GM12864 (cell line): ENCODE data around the gene FXYD4.
A peak's percentile ranks its signal among the peaks of the same experiment; 100 is the strongest.
"Not testable (repeated sequence)": the region's sequence is repeated elsewhere in the genome, so short reads cannot be mapped to it uniquely, and the experiment has no call there.

ENCODE experiments used
- DNase-seq: peaks from one replicate; pipeline ENCODE4 v3.0.0-alpha.2; 2011; ENCODE audit warnings: low read depth
- H3K4me3 ChIP-seq: 2 replicates; pipeline ENCODE4 v1.5.1; 2011; ENCODE audit warnings: mild to moderate bottlenecking, low read depth, low read length, control low read depth
- CTCF ChIP-seq: IDR thresholded peaks from 2 replicates; pipeline ENCODE4 v1.5.1; 2011; ENCODE audit warnings: low read depth, mild to moderate bottlenecking, moderate library complexity, low read length, control low read depth, inconsistent platforms; ENCODE audit errors: missing control alignments

Gene FXYD4

GRCh38 chr10:43391496-43391895, 20.1 kb downstream of the FXYD4 start:
- H3K4me3 ChIP-seq, result no peak overlapping the region
- no peak for DNase-seq
- TF ChIP-seq CTCF, result no peak

GRCh38 chr10:43392748-43393147, 21.3 kb downstream of the FXYD4 start:
- DNase-seq, result no peak
- H3K4me3 ChIP-seq, result no peak overlapping the region
- no peak for TF ChIP-seq CTCF

- not testable (repeated sequence) for DNase-seq, H3K4me3 ChIP-seq
Measured at GRCh38 chr10:43393186-43393585, 21.8 kb downstream of the FXYD4 start.

GRCh38 chr10:43393606-43394360, 22.3 kb downstream of the FXYD4 start:
- no peak overlapping the region for H3K4me3 ChIP-seq
- DNase-seq, result no peak

GRCh38 chr10:43394868-43395267, 23.4 kb downstream of the FXYD4 start:
- peak overlapping the region; percentile 89 for H3K4me3 ChIP-seq
- no peak for DNase-seq

More at GRCh38 chr10:43393606-43394360, 22.3 kb downstream of the FXYD4 start:
- no peak for TF ChIP-seq CTCF

GRCh38 chr10:43395571-43396060, 24.2 kb downstream of the FXYD4 start:
- TF ChIP-seq CTCF, result no peak
- H3K4me3 ChIP-seq, result peak overlapping the region; percentile 89
- DNase-seq, result no peak

More at GRCh38 chr10:43394868-43395267, 23.4 kb downstream of the FXYD4 start:
- no peak for TF ChIP-seq CTCF

- TF ChIP-seq CTCF, result no peak
- H3K4me3 ChIP-seq, result peak overlapping the region; percentile 89
- no peak for DNase-seq
Measured at GRCh38 chr10:43396061-43396927, 24.9 kb downstream of the FXYD4 start.
